ELF-1 (cell line): ENCODE results near the gene GSN.

Experiments used
- DNase-seq: peaks from one replicate; pipeline ENCODE4 v3.0.0-alpha.2; 2016; ENCODE audit warnings: low read depth, low spot score

The GSN gene

GRCh38 chr9:121353241-121354061, 85.5 kb downstream of the GSN start:
- DNase-seq: no peak

GRCh38 chr9:121354141-121354540, 86.2 kb downstream of the GSN start:
- DNase-seq: no peak

- DNase-seq: no peak
Measured at GRCh38 chr9:121354762-121355161, 86.8 kb downstream of the GSN start.

- no peak for DNase-seq
Measured at GRCh38 chr9:121357011-121357410, 89.0 kb downstream of the GSN start.

GRCh38 chr9:121358751-121359150, 90.8 kb downstream of the GSN start:
- DNase-seq: no peak

GRCh38 chr9:121359351-121360294, 91.7 kb downstream of the GSN start:
- no peak for DNase-seq

GRCh38 chr9:121360601-121361374, 92.8 kb downstream of the GSN start:
- no peak for DNase-seq

GRCh38 chr9:121362813-121363621, 95.1 kb downstream of the GSN start:
- DNase-seq: no peak

GRCh38 chr9:121363622-121363961, 95.6 kb downstream of the GSN start:
- DNase-seq: no peak

GRCh38 chr9:121364077-121364476, 96.1 kb downstream of the GSN start:
- DNase-seq: no peak

GRCh38 chr9:121364886-121365285, 96.9 kb downstream of the GSN start:
- DNase-seq: no peak

- DNase-seq: no peak
Measured at GRCh38 chr9:121365564-121365963, 97.6 kb downstream of the GSN start.

GRCh38 chr9:121366611-121367192, 98.7 kb downstream of the GSN start:
- no peak for DNase-seq

- peak; percentile 75 for DNase-seq
Measured at GRCh38 chr9:121367306-121368137, 99.6 kb downstream of the GSN start.

GRCh38 chr9:121368138-121368522, 100.2 kb downstream of the GSN start:
- DNase-seq: no peak

- no peak for DNase-seq
Measured at GRCh38 chr9:121368745-121369144, 100.8 kb downstream of the GSN start.

GRCh38 chr9:121369595-121370265, 101.8 kb downstream of the GSN start, which contains the start of gene STOM:
STOM (minus strand) TSS chr9:121370250; CDS start chr9:121370187, 63 bp downstream.
- DNase-seq: no peak

- DNase-seq: no peak
Measured at GRCh38 chr9:121371495-121372061, 103.6 kb downstream of the GSN start.
